HepG2 (cell line): ENCODE results near the gene COLGALT1. TPM values are rescaled to one million over a fixed set of nuclear protein-coding genes. Genes with fewer than 3 reads are reported as not detected.

Experiments
- BCLAF1 ChIP-seq: fragments of 450-650 bp; IDR thresholded peaks from 2 replicates; pipeline ENCODE4 v1.6.1; 2017; ENCODE audit warnings: mild to moderate bottlenecking
- CHD2 ChIP-seq: IDR thresholded peaks from 2 replicates; pipeline ENCODE4 v1.6.1; 2011; ENCODE audit warnings: low read depth, low read length, improper control_type of control experiment
- CREM ChIP-seq, 2 experiments: sonication (generic) in 1 of 2; formaldehyde crosslinking in 1 of 2; IDR thresholded peaks; 2 replicates each; pipeline versions ENCODE4 v1.4.0 to v1.6.1; 2016 to 2020; ENCODE audit warnings: antibody characterized with exemption in 1 of 2, mild to moderate bottlenecking in 1 of 2, missing genetic modification reagents in 1 of 2
- ELF1 ChIP-seq: sonication (generic); formaldehyde crosslinking; IDR thresholded peaks from 2 replicates; pipeline ENCODE4 v1.4.0; 2020; ENCODE audit warnings: missing genetic modification reagents
- FOXO4 ChIP-seq: sonication (generic); formaldehyde crosslinking; conservative IDR thresholded peaks from 2 replicates; pipeline ENCODE4 v1.8.1; 2023; ENCODE audit warnings: missing genetic modification reagents
- GABPB1 ChIP-seq: IDR thresholded peaks from 2 replicates; pipeline ENCODE4 v1.6.1; 2016; ENCODE audit warnings: mild to moderate bottlenecking, missing genetic modification reagents, moderate library complexity, missing compliant biosample characterization
- JDP2 ChIP-seq: sonication (generic); formaldehyde crosslinking; IDR thresholded peaks from 2 replicates; pipeline ENCODE4 v1.8.1; 2022; ENCODE audit warnings: missing genetic modification reagents, borderline replicate concordance
- NBN ChIP-seq: fragments of 450-650 bp; conservative IDR thresholded peaks from 2 replicates; pipeline ENCODE4 v1.6.1; 2017
- SKIL ChIP-seq: sonication (generic); formaldehyde crosslinking; IDR thresholded peaks from 2 replicates; pipeline ENCODE4 v1.8.0; 2022; ENCODE audit warnings: missing genetic modification reagents, mild to moderate bottlenecking, moderate library complexity, borderline replicate concordance
- TEAD2 ChIP-seq: sonication (generic); formaldehyde crosslinking; IDR thresholded peaks from 2 replicates; pipeline ENCODE4 v1.9.0; 2021; ENCODE audit warnings: missing genetic modification reagents
- WIZ ChIP-seq: sonication (generic); formaldehyde crosslinking; IDR thresholded peaks from 2 replicates; pipeline ENCODE4 v1.5.1; 2020; ENCODE audit warnings: mild to moderate bottlenecking, missing genetic modification reagents
- ZBTB34 ChIP-seq: sonication (generic); formaldehyde crosslinking; IDR thresholded peaks from 2 replicates; pipeline ENCODE4 v1.8.0; 2022; ENCODE audit warnings: mild to moderate bottlenecking, missing genetic modification reagents
- ZHX1 ChIP-seq: sonication (generic); formaldehyde crosslinking; IDR thresholded peaks from 2 replicates; pipeline ENCODE4 v1.8.1; 2022; ENCODE audit warnings: low read depth, mild to moderate bottlenecking, missing genetic modification reagents
- ZNF18 ChIP-seq: sonication (generic); formaldehyde crosslinking; IDR thresholded peaks from 2 replicates; pipeline ENCODE4 v1.8.0; 2022; ENCODE audit warnings: mild to moderate bottlenecking, missing genetic modification reagents; ENCODE audit not compliant: insufficient replicate concordance
- ZNF44 ChIP-seq: sonication (generic); formaldehyde crosslinking; IDR thresholded peaks from 2 replicates; pipeline ENCODE4 v1.5.1; 2020; ENCODE audit warnings: mild to moderate bottlenecking, missing genetic modification reagents
- polyA plus RNA-seq, 8 experiments: library from polyadenylated mRNA; depleted of rRNA in 3 of 8; stranded (reverse) in 7 of 8; unstranded in 1 of 8; fragments of >200 nt; fragmentation: Illumina TruSeq in 4 of 8; extraction: Trizol in 4 of 8; gene quantifications; 2 replicates each; pipeline versions ENCODE4 v1.2.1 to v1.2.3, GENCODE V29; 2011 to 2016; ENCODE audit warnings: low read depth in 4 of 8, missing spikeins in 1 of 8, mixed read lengths in 1 of 8; ENCODE audit not compliant: insufficient read depth in 1 of 8
- total RNA-seq, 5 experiments: library from RNA; depleted of rRNA; stranded (reverse); fragments of >200 nt; fragmentation: Illumina TruSeq; extraction: Trizol; gene quantifications; 2 replicates each; pipeline ENCODE4 v1.2.3, GENCODE V29; 2016; ENCODE audit warnings: low read depth in 1 of 5

COLGALT1 gene
- total and polyA plus RNA-seq, 2 of the 13 experiments (the other 11 are each of a cell fraction or from before 2014, with no cell fraction given), result 58.0 to 211 TPM

GRCh38 chr19:17616961-17617806 is 61.7 kb downstream of the COLGALT1 start (continued):
- TF ChIP-seq FOXO4 (CRISPR knock-in tag) (no peak), ZHX1 (CRISPR knock-in tag) (no peak), ZBTB34 (CRISPR knock-in tag) (no peak), NBN (no peak), WIZ (CRISPR knock-in tag) (no peak), SKIL (CRISPR knock-in tag) (no peak), CHD2 (no peak), TEAD2 (CRISPR knock-in tag) (no peak), ZNF18 (no peak), JDP2 (CRISPR knock-in tag) (no peak), CREM (IDR thresholded peaks at IDR 0.05) (peak; percentile 82), CREM (CRISPR knock-in tag; IDR thresholded peaks at IDR 0.05) (no peak), ELF1 (CRISPR knock-in tag) (no peak), ZNF44 (CRISPR knock-in tag) (no peak), GABPB1 (CRISPR knock-in tag) (peak; percentile 32; the same call in 1 of the 2 replicates), BCLAF1 (no peak)
